Erythroblast (primary cell): ENCODE measurements around the gene ZNF277.

Experiments used
- GATA1 ChIP-seq: IDR thresholded peaks from 2 replicates; pipeline ENCODE4 v1.6.1; 2011; ENCODE audit warnings: low read depth, mild to moderate bottlenecking, control low read depth, low read length, moderate library complexity
- POLR2A ChIP-seq: IDR thresholded peaks from 2 replicates; pipeline ENCODE4 v1.6.1; 2011; ENCODE audit warnings: mild to moderate bottlenecking, low read length

GRCh38 chr7:112223310-112223709 lies 16.8 kb downstream of the ZNF277 start:
- TF ChIP-seq POLR2A = no peak
- no peak for TF ChIP-seq GATA1
